Measurements from ENCODE around the gene SYNM.
"Not testable (repeated sequence)": the region's sequence is repeated elsewhere in the genome, so short reads cannot be mapped to it uniquely, and the experiment has no call there.

The SYNM gene, protein sequence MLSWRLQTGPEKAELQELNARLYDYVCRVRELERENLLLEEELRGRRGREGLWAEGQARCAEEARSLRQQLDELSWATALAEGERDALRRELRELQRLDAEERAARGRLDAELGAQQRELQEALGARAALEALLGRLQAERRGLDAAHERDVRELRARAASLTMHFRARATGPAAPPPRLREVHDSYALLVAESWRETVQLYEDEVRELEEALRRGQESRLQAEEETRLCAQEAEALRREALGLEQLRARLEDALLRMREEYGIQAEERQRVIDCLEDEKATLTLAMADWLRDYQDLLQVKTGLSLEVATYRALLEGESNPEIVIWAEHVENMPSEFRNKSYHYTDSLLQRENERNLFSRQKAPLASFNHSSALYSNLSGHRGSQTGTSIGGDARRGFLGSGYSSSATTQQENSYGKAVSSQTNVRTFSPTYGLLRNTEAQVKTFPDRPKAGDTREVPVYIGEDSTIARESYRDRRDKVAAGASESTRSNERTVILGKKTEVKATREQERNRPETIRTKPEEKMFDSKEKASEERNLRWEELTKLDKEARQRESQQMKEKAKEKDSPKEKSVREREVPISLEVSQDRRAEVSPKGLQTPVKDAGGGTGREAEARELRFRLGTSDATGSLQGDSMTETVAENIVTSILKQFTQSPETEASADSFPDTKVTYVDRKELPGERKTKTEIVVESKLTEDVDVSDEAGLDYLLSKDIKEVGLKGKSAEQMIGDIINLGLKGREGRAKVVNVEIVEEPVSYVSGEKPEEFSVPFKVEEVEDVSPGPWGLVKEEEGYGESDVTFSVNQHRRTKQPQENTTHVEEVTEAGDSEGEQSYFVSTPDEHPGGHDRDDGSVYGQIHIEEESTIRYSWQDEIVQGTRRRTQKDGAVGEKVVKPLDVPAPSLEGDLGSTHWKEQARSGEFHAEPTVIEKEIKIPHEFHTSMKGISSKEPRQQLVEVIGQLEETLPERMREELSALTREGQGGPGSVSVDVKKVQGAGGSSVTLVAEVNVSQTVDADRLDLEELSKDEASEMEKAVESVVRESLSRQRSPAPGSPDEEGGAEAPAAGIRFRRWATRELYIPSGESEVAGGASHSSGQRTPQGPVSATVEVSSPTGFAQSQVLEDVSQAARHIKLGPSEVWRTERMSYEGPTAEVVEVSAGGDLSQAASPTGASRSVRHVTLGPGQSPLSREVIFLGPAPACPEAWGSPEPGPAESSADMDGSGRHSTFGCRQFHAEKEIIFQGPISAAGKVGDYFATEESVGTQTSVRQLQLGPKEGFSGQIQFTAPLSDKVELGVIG (N-terminal part only)

DNA sequence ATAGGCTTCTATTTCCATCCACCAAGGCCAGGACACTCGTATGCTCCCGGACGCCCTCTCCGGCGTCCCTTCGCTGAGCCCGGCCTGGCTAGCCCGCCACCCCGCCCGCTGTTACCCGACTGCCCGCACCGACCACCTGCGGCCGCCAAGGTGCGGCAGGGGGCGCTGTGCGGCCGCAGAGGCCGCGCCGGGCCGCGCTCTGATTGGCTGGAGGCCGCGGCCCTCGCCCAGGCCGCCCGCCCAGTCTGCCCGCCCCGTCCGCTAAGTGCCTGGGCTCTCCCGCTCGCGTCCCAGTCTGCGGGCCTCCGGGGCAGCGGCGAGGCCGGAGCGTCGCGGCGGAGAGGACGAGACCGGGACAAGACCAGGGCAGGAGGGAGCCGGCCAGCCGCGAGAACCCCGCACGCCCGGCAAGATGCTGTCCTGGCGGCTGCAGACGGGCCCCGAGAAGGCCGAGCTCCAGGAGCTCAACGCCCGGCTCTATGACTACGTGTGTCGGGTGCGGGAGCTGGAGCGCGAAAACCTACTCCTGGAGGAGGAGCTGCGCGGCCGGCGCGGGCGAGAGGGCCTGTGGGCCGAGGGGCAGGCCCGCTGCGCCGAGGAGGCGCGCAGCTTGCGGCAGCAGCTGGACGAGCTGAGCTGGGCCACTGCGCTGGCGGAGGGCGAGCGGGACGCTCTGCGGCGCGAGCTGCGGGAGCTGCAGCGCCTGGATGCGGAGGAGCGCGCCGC is at the start of gene SYNM:
TSS of gene SYNM (plus strand) at position 293 of the 726 bp plus-strand sequence. CDS start at position 413, 120 bp downstream.
- peak; percentile 72 for DNase-seq (ENCODE audit: low read depth)

GRCh38 chr15:99055555-99056134 is 49.2 kb upstream of the SYNM start:
- DNase-seq (ENCODE audit: low read depth), result no peak

DNA sequence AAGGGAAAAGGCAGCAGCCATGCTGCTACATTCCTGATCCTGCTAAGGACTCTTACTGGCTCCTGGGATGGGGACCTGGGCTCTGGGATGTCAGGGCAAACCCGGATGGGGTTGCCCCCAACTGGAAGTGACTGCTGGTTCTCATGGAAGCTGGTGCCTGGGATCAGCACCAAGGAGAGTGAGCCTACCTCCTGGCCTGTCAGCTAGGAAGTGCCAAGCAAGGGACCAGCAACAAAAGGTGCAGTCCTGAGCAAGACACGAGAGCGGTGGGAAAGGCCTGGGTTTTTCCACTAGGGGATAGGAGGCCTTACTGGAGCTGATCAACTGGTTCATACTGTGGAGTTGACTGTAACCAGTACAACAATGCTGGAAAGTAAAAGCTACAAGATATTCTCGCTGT is 47.9 kb upstream of the SYNM start:
- DNase-seq (ENCODE audit: low read depth), result no peak

DNA sequence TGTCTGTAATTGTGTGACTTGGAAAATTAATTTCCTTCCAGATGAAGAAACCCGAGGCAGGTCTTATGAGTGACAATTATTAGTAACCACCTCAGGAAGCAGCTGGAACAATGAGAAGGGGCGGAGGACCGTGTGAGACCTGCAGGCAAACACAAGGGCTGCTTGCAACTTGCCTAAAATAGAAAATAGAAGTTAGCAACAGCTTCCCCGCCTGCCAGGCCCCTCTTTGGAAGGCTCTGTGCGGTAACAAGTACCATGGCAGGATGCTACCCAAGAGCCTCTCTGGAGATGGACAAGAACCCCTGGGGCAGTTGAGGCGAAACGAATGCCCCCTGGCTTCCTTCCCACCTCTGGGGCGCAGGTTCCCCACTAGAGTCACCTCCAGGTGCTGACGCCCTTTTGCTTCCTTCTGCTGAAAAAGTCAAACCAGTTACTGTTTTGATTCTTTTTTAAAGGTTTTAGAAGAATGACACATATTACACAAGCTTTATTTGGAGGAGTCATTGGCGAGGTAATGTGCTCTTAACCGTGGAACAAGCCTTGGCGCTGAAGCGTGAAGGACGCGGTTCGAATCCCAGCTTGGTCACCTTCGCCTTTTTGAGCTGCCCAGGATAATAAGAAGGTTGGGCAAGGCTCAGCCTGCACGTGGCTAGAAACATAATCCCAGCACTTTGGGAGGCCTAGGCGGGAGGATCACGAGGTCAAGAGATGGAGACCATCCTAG is 47.0 kb upstream of the SYNM start:
- DNase-seq (ENCODE audit: low read depth), result no peak

DNA sequence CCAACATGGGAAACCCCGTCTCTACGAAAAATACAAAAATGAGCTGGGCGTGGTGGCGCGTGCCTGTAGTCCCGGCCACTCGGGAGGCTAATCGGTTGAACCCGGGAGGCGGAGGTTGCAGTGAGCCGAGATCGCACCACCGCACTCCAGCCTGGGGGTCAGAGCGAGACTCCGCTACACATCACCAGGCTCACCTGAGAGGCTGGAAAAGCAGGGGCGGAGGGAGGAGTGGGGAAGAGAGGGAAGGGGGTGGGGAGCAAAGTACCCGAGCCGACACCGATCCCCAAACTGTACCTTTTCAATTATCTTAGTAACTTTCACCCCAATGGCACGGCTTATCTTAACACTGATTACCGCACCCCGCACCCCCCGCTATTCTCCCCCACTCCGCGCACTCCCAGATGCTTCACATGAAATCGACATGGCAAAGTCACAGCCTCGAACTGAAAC is 46.4 kb upstream of the SYNM start:
- DNase-seq (ENCODE audit: low read depth), result no peak

- DNase-seq (ENCODE audit: low read depth), result peak; percentile 91
These were observed 45.6 kb upstream of the SYNM start for GRCh38 chr15:99059010-99059981.

- DNase-seq (ENCODE audit: low read depth), result not testable (repeated sequence)
These were observed 44.7 kb upstream of the SYNM start for GRCh38 chr15:99060186-99060585.

DNA sequence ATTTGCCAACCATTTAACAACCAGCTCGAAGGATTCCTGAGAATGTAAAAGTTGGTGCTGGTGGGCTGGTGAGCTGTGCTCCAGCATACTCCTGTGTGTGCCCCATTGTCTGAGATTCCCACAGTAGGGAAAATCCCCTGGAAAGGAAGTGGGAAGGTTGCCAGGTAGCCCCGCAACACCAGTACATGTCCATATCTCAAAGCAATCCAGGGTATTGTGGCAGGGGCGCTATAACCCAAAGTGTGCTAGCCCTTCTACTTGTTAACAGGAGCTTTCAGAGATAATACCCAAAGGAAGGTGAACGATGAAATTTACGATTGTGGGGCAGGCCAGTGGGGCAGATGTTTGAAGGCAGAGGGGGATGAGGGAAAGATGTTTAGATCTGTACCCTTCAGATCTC is 42.7 kb upstream of the SYNM start:
- no peak for DNase-seq (ENCODE audit: low read depth)

- no peak for DNase-seq (ENCODE audit: low read depth)
These were observed 36.7 kb upstream of the SYNM start for GRCh38 chr15:99068186-99068585.

GRCh38 chr15:99070208-99070607 is 34.7 kb upstream of the SYNM start:
- no peak for DNase-seq (ENCODE audit: low read depth)

GRCh38 chr15:99071091-99071680 is 33.7 kb upstream of the SYNM start:
- DNase-seq (ENCODE audit: low read depth), result no peak

DNA sequence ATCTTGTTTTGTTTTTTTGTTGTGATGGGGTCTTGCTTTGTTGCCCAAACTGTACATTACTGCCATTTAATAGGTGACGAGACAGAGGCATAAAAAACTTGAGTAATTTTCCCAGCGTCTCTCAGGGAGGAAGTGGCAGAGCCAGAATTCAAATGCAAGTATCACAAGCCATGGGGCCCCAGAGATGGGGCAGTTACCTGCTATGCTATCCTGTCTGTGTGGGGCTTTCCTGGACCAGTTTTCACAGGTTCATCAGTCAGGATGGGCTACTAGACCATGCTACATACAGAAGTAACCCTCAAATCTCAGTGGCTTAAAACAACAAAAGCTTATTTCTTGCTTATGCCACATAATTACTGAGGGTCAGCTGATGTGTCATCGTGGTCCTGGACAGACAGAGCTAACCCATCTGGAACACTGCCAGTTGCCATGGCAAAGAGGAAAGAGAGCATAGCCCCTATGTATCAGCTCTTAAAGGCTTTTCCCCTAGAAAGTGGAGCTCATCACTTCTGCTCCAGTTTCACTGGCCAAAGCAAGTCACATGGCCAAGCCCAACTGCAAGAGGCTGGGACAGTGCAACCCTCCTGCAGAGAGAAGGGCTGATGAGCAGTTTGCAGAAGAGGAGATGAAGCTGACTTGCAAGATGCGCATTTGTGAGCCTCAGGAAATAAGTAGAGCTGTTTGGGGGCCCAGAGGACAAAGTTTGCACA is 31.7 kb upstream of the SYNM start:
- no peak for DNase-seq (ENCODE audit: low read depth)

- no peak for DNase-seq (ENCODE audit: low read depth)
These were observed 30.4 kb upstream of the SYNM start for GRCh38 chr15:99074446-99074845.

DNA sequence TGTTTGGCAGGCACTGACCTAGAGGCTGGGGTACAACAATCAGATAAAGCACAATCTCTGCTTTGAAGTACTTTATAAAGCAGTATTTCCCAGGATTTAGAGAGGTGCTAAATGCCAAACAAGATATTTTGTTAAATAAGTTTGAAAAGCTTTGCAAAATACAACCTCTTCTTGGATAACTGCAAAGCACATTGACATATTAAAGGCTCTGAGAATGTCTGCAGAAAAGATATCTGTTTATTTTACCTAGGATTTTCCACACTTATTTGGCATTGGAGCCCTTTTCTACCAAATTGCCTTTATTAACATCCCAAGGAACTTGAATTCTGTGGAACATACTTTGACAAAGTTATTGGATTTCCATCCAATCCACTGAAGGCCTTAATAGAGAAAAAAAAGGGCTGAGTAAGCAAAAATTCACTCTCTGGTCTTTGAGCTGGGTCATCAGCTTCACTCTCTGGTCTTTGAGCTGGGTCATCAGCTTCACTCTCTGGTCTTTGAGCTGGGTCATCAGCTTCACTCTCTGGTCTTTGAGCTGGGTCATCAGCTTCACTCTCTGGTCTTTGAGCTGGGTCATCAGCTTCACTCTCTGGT is 29.7 kb upstream of the SYNM start:
- not testable (repeated sequence) for DNase-seq (ENCODE audit: low read depth)

GRCh38 chr15:99076109-99076508 is 28.8 kb upstream of the SYNM start:
- DNase-seq (ENCODE audit: low read depth), result no peak

- DNase-seq (ENCODE audit: low read depth), result peak; percentile 81
These were observed 28.1 kb upstream of the SYNM start for GRCh38 chr15:99076555-99077308.

- no peak for DNase-seq (ENCODE audit: low read depth)
These were observed 22.1 kb upstream of the SYNM start for GRCh38 chr15:99082798-99083197.
